Muscle of leg (tissue), 11 donors: ENCODE results near the gene HDAC5. TPM values are rescaled to one million over a fixed set of nuclear protein-coding genes. Genes with fewer than 3 reads are reported as not detected.

Experiments
- DNase-seq: peaks from one replicate; pipeline ENCODE4 v3.0.0; 2013
- H3K27ac ChIP-seq: one replicate; pipeline ENCODE4 v1.5.1; 2013; ENCODE audit warnings: mild to moderate bottlenecking, low read length, control low read depth
- H3K27me3 ChIP-seq: one replicate; pipeline ENCODE4 v1.6.1; 2013; ENCODE audit warnings: low read length; ENCODE audit not compliant: control insufficient read depth, insufficient read depth
- H3K36me3 ChIP-seq: one replicate; pipeline ENCODE4 v1.6.1; 2013; ENCODE audit warnings: low read length; ENCODE audit not compliant: control insufficient read depth, insufficient read depth
- H3K4me1 ChIP-seq: one replicate; pipeline ENCODE4 v1.6.1; 2013; ENCODE audit warnings: low read length; ENCODE audit not compliant: control insufficient read depth, insufficient read depth
- H3K4me3 ChIP-seq: one replicate; pipeline ENCODE4 v1.5.1; 2013; ENCODE audit warnings: low read length, control low read depth
- H3K9me3 ChIP-seq: replicated peaks from 2 replicates; pipeline ENCODE4 v1.6.1; 2013; ENCODE audit warnings: low read depth, low read length; ENCODE audit not compliant: control insufficient read depth
- WGBS: methylation state at CpG from one replicate; pipeline ENCODE4 v1.1.5; 2013; ENCODE audit warnings: missing lambda C conversion rate; ENCODE audit not compliant: insufficient coverage; 5-methylcytosine and 5-hydroxymethylcytosine counted together
- polyA plus RNA-seq, 8 donors: library from polyadenylated mRNA; unstranded; fragments of 120-200 nt; gene quantifications; one replicate each; pipeline versions ENCODE4 v1.2.1 to v1.2.3, GENCODE V29; 2013; ENCODE audit warnings: inconsistent platforms in 1 of 8, low replicate concordance in 1 of 8; ENCODE audit not compliant: insufficient read length in 8 of 8, insufficient read depth in 1 of 8
- total RNA-seq: library from RNA; stranded (reverse); fragments of 120-200 nt; gene quantifications from one replicate; pipeline ENCODE4 v1.2.4, GENCODE V29; 2013

Gene HDAC5
- total and polyA plus RNA-seq, 9 donors: 44.4 to 64.4 (median 52.2) TPM

- Histone ChIP-seq H3K9me3 (no peaks in the 10 kb centered on the region), H3K36me3 (peaks cover 16% of the 10 kb centered on the region), H3K4me3 (no peak overlapping the region), H3K27ac (peak overlapping the region; percentile 69), H3K27me3 (no peaks in the 10 kb centered on the region), H3K4me1 (peaks cover 29% of the 10 kb centered on the region)
- no peak for DNase-seq
- 100% methylated on average over 1 of the region's 9 CpGs for WGBS
Measured at GRCh38 chr17:44067545-44067940, 55.9 kb downstream of the HDAC5 start.

- no peaks in the 10 kb centered on the region for H3K27me3 ChIP-seq
- under 1% methylated on average over 43 of the region's 65 CpGs for WGBS
- peak within 1 kb of the TSS; percentile 78 for H3K4me3 ChIP-seq
- H3K9me3 ChIP-seq: no peaks in the 10 kb centered on the region
- peaks cover 21% of the 10 kb centered on the region for H3K36me3 ChIP-seq
- peak within 1 kb of the TSS; percentile 96 for H3K27ac ChIP-seq
- peaks cover 22% of the 10 kb centered on the region for H3K4me1 ChIP-seq
- peak; percentile 96 for DNase-seq
Measured at GRCh38 chr17:44066204-44066930, 57.1 kb downstream of the HDAC5 start, which contains the start of gene LSM12. TSS of gene LSM12 (minus strand) at chr17:44066671. CDS start at chr17:44066587, 84 bp downstream.

- no peaks in the 10 kb centered on the region for H3K27me3 ChIP-seq
- peaks cover 19% of the 10 kb centered on the region for H3K4me1 ChIP-seq
- DNase-seq: no peak
- H3K36me3 ChIP-seq: peaks cover 23% of the 10 kb centered on the region
- H3K27ac ChIP-seq: peak overlapping the region; percentile 96
- peak overlapping the region; percentile 78 for H3K4me3 ChIP-seq
- no peaks in the 10 kb centered on the region for H3K9me3 ChIP-seq
- 2% methylated on average over 9 of the region's 9 CpGs for WGBS
Measured at GRCh38 chr17:44065668-44066203, 57.7 kb downstream of the HDAC5 start.

DNA sequence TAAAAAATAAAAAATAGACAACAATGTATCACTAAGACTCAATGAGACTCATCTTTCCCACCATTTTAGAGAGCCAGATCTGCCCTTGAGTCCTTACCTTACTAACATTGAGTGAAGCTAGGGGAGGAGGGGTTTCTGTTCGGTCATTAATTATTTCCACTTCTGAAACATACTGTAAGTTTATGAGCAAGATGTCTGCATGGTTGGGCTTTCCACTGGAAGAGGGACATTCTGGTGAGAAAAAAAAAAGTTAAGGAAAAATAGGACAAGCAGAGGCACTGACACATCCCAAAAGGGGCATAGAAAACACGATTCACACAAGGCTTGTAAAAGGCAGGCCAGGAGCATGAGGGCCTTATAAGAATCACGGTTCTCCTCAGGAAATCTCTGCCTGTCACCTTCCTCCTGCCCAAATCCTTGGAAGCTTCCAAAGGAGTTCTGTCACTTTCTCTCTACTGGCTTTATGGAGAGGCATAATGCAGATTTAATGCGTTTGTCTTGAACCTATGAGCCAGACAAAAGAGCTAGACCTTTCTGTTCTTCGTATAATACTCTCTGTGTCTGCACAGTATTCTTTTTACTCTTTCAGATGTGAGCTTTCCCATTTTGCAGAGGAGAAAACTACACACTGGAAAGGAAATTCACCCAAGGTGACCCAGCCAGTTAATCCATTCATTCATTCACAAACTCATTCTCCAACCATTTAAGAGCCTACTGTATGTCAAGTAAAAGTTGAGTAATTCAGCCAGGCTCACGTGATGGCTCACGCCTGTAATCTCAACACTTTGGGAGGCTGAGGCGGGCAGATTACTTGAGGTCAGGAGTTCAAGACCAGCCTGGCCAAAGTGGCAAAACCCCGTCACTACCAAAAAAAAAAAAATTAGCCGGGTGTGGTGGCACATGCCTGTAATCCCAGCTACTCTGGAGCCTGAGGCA, 59.5 kb downstream of the HDAC5 start:
- Histone ChIP-seq H3K27ac (no peak overlapping the region), H3K36me3 (peaks cover 36% of the 10 kb centered on the region)

GRCh38 chr17:44062871-44063270, 60.6 kb downstream of the HDAC5 start:
- DNase-seq: no peak
- peaks cover 42% of the 10 kb centered on the region for H3K36me3 ChIP-seq
- H3K9me3 ChIP-seq: no peaks in the 10 kb centered on the region
- no peak overlapping the region for H3K27ac ChIP-seq
- no peak overlapping the region for H3K4me3 ChIP-seq
- H3K4me1 ChIP-seq: peaks cover 12% of the 10 kb centered on the region
- no peaks in the 10 kb centered on the region for H3K27me3 ChIP-seq
- 92% methylated on average over 8 of the region's 15 CpGs for WGBS

More for the DNA sequence above, 59.5 kb downstream of the HDAC5 start:
- no peak overlapping the region for H3K4me3 ChIP-seq
- WGBS: 59% methylated on average over 3 of the region's 10 CpGs
- no peak for DNase-seq
- H3K4me1 ChIP-seq: peaks cover 12% of the 10 kb centered on the region
- H3K27me3 ChIP-seq: no peaks in the 10 kb centered on the region
- H3K9me3 ChIP-seq: no peaks in the 10 kb centered on the region

- no CpG with 5 or more reads among the region's 1 CpG for WGBS
- Histone ChIP-seq H3K9me3 (no peaks in the 10 kb centered on the region), H3K4me1 (peaks cover 5% of the 10 kb centered on the region), H3K27me3 (no peaks in the 10 kb centered on the region), H3K36me3 (peaks cover 42% of the 10 kb centered on the region), H3K27ac (no peak overlapping the region), H3K4me3 (no peak overlapping the region)
- DNase-seq: no peak
Measured at GRCh38 chr17:44061446-44061845, 62.0 kb downstream of the HDAC5 start.

GRCh38 chr17:44059101-44059892, 64.1 kb downstream of the HDAC5 start:
- DNase-seq: no peak
- Histone ChIP-seq H3K9me3 (no peaks in the 10 kb centered on the region), H3K4me3 (no peak overlapping the region), H3K4me1 (no peaks in the 10 kb centered on the region), H3K27me3 (no peaks in the 10 kb centered on the region), H3K36me3 (peaks cover 47% of the 10 kb centered on the region), H3K27ac (no peak overlapping the region)
- 89% methylated on average over 6 of the region's 14 CpGs for WGBS

GRCh38 chr17:44053125-44053872, 70.1 kb downstream of the HDAC5 start:
- Histone ChIP-seq H3K4me1 (peaks cover 18% of the 10 kb centered on the region), H3K27me3 (no peaks in the 10 kb centered on the region), H3K36me3 (peaks cover 50% of the 10 kb centered on the region), H3K27ac (no peak overlapping the region), H3K4me3 (no peak overlapping the region), H3K9me3 (no peaks in the 10 kb centered on the region)
- WGBS: 33% methylated on average over 1 of the region's 3 CpGs
- DNase-seq: no peak
